Right lobe of liver (tissue), 4 donors: Measurements from ENCODE around the gene RMND1.

Source experiments
- CTCF ChIP-seq, 4 donors: fragments of 200-600 bp in 3 of 4; fragments of 450-650 bp in 1 of 4; IDR thresholded peaks; one replicate each; pipeline versions ENCODE4 v1.5.1 to v1.8.0; 2016 to 2022; ENCODE audit warnings: antibody characterized with exemption in 4 of 4, mild to moderate bottlenecking in 2 of 4
- POLR2A ChIP-seq: fragments of 450-650 bp; IDR thresholded peaks from one replicate; pipeline ENCODE4 v1.6.1; 2017; ENCODE audit warnings: antibody characterized with exemption, mild to moderate bottlenecking
- donor health status: DM: no; HTN: no; CAD: no.
- donor health status: DM: no; HTN: no; CAD: no.
- donor health status: DM: no; HTN: yes; CAD: no.

DNA sequence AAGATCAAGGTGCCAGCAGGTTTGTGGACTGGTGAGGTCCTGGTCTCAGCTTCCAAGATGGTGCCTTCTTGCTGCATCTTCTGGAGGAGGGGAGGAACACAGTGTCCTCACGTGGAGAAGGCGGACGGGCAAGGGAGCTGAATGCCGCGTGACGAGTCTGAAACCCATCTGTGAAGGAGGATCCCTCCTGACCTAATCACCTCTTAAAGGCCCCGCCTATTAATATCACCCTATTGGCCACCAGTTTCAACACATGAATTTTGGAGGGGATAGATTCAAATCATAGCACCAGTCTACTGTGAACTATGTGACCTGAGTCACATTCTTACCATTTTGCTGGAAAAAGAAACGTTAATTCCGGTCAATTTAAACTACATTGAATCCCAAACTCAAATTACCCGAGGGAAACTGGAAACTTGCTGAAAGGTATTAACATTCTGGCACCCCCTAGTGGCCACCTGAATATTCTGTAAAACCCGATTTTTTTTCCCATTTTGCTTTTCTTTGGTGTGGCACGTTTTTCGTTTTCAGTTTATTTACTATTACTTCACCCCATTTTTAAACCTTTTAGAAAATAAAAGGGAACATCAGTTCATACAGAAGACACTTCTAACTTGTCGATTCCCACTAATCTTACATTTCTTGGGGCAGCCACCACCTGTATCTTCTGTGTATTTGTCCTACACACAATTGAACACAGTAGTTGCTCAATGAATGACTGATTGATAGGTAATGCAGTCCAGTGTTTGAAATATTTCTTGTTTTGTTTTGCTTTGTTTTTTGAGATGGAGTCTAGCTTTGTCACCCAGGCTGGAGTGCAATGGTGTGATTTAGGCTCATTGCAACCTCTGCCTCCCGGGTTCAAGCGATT lies 24.0 kb upstream of the RMND1 start:
- peak; percentile 78 to 86 (median 82) for TF ChIP-seq CTCF (IDR thresholded peaks at IDR 0.05)
- no peak for TF ChIP-seq POLR2A
